Raji (cell line): ENCODE results near the gene AP4B1.

Experiments
- POLR2A ChIP-seq: IDR thresholded peaks from 2 replicates; pipeline ENCODE4 v1.6.1; 2011; ENCODE audit warnings: low read depth, low read length, control low read depth; ENCODE audit not compliant: insufficient read depth

The AP4B1 gene

DNA sequence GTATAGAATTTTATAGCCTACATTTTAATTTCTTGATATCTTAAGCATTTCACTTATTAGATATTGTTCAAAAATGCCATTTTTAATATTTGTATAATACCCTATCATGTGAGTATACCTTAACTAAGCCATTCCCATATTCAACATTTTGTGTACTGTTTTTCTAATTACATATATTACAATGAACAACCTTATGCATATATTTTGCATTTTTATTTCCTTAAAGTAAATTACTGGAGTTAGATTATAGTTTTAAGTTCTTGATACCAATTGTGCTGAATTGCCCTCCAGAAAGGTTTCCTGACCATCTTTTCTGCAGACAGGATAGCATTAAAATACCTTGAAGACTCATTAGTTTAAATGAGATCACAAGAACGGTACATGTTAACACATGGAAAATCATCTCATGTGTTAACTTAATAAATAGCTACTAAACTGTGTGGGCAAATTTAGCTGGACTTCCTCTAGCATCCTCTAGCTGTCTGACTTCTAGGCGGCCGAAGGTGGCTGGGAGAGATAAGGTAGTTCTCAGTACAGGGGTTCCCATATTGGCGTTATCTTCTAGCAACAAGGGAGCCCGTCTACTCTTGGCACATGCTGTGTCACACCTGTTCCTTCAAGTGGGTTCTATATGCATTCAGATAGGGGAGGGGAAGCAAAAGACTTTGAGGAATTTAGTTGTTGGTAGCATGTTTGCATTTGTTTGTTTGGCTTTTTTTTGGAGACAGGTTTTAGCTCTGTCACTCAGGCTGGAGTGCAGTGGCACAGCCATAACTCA lies 9.5 kb upstream of the AP4B1 start:
- TF ChIP-seq POLR2A, result no peak

DNA sequence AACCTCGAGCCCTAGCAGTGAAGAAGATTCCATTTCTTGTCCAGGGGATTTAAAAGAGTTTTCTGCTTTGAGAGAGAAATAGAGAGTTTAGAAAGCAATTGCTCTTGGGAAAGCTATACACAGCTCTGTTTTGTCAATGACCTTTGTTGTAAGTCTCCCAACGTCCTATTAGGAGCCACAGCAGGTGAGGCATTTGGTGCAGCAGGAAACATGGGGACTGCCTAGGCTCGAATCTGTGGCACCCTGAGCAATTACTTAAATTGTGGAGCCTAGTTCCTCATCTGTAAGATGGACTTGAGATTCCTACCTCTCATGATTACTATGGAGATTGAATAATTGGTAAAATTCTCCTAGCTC lies 8.7 kb upstream of the AP4B1 start:
- TF ChIP-seq POLR2A, result no peak

DNA sequence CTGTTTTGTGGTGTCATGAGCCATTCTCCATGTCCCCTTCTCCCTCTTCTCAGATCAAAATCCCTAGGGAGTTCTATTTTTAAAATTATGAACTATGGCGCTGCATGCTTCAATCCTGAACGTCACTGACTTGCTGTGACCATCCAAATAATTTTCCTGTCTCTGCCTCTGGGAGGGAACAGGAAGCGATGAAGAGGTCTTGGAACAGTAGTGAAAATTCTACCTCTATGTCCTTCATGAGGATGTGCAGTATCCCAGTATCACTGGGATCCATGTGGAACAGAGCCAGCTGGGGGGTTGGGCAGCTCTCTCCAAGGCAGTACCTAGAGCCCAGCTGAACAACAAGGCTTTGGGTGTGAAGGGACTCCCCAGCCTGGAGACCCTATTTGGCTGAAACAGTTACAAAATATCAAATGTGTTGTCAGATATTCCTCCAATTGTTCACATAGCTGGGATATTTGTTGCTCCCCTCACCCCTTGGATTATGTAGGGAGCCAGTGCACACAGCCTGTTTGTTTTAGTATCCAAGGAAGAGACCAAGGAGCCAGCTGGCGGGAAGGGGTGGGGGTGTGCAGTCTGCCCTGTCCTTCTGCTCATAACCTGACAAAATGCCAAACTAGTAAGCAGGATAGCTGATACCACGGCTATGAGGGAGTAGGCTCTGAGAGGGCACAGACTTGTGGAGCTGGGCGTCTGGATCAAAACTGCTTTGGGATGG lies 8.2 kb upstream of the AP4B1 start:
- TF ChIP-seq POLR2A, result no peak

DNA sequence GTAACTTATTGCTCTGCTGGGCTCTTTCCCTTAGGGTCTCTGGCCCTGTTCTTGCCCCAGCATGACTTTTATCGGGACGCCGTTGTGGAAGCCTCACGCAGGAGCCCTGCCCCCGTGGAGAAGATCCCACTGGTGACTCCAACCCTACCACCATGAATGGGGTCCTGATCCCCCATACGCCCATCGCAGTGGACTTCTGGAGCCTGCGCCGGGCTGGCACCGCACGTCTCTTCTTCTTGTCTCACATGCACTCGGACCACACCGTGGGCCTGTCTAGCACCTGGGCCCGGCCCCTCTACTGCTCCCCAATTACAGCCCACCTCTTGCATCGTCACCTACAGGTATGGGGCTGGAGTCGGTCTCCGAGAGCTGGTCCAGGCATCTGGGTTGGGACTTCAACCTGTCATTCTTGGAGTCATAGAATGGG lies 849 bp upstream of the AP4B1 start:
- no peak for TF ChIP-seq POLR2A

DNA sequence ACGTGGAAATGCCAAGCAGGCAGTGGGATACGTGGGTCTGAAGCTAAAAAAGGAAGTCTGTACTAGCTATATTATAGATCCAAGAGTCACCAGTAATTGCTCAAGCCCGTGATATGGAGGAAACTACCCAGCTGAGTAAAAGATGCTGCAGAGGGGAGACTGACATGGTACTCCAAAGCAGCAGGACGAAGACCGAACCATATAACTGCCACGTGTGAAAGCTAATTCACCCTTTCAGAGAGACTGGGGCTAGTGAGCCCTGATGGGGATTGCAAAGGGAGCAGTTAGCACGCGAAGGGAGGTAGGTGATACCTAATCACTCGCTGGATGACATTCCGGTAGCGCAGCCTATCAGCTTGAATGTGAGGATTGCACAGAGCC lies 316 bp downstream of the AP4B1 start:
- no peak for TF ChIP-seq POLR2A

DNA sequence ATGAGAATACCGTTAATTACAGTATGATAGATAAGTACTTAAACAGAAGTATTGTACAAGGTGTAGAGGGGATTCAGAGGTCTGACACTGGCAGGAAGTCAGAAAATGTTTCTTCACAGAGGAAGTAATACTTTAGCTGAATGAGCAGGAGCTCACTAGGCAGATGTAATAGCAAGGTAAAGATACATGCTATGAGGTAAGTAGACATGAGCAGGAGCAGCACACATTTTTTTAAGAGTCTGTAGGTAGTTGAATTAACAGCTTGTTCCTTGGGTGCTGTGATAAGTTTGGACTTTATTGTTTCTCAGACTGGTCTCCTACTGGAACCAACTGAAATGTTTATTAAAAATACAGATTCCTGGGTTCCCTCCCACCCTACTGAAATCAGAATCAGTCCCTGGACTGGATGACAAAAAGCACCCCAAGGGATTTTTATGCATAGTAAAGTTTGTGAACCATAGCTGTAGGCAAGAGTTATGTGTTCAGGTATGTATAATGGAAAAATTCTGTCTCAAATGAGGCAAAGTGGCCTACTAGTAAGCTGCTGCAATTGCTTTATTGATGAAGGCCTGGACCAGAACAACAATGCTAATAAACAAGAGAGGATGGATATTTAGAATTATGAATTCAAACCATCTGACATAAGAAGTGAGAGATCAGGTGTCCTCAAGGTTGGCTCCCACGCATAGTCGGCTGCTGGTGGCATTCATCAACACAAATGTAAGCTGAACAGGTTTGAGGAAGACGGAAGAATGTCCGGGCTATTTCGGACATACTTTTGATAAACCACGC lies 902 bp downstream of the AP4B1 start:
- no peak for TF ChIP-seq POLR2A

DNA sequence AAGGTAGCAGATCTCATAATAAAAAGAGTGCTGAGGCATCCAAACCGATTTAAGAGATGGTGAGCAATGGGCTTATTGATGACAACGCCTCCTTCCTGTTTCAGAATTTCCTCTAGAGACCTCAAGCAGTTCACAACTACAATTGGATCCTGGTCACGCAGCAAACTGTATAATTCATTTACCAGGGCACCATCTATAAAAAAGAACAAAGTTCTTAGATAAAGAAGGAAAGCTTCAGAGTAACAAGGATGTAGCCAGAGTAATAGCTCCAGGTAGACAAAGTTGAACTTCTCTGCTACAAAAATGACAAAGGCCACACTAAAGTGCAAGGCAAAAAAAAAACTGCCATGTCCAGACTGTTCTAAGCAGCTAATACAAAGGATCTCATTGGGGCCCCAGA lies 3.4 kb downstream of the AP4B1 start:
- no peak for TF ChIP-seq POLR2A

DNA sequence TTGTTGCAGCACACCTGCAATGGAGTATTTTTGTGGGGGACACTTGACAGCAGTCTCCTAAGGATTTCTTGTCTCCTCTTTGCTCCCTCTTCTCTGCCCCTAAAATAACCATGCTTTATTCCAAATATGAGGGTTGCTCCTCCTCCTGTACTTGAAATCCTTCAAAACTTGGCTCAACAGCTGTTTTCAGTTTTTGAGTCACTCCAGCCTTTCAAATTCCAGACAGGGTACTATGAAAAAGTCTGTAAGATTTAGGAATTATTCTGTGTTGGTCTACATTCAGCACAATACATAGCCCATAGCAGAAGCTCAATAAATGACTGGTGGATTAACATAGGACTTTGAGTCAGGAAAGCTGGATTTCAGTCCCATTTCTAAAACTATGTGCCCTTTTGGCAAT lies 5.5 kb downstream of the AP4B1 start:
- TF ChIP-seq POLR2A, result no peak

DNA sequence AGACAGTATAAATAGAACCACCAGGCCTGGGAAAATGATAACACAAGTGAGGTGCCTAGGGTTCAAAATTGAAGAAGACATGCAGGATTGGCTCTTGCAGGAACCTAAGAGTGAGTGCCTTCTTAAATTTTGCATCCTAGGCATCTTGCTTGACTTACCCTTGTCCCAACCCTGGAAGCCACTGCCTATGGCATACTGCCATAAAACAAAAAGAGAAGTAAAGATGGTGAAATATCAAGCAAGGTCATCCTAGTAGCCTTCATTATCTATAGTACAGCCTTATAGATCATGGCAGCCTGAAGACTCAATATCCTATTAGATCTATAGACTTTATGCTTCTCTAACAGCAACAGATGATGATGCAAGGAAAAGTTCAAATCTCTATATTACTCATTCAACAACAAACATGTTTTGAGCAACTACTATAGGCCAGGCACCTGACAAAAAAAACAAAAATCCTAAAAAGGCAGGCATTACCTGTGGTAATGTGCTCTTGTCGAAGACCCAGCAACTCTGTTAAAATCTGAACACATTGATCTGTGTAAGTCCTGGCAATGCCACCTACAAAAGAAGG lies 6.3 kb downstream of the AP4B1 start:
- no peak for TF ChIP-seq POLR2A

DNA sequence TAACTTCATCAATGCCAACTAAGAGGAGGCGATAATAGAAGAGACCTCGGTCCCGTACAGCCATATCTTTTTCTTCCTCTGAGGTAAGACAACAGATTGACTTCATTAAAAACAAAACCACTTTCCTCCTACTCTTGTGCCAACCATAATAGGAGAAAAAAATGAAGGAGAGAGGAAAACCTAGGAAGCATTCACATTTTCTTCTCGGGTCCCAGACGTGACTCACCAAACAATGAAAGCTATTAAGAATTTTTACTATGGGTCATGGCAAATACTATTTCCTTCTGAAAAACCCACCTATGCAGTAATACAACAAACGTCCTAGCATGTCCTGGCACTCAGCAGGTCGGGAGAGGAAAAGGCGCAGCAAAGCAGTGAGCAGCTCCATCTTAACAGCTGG lies 8.6 kb downstream of the AP4B1 start:
- no peak for TF ChIP-seq POLR2A

DNA sequence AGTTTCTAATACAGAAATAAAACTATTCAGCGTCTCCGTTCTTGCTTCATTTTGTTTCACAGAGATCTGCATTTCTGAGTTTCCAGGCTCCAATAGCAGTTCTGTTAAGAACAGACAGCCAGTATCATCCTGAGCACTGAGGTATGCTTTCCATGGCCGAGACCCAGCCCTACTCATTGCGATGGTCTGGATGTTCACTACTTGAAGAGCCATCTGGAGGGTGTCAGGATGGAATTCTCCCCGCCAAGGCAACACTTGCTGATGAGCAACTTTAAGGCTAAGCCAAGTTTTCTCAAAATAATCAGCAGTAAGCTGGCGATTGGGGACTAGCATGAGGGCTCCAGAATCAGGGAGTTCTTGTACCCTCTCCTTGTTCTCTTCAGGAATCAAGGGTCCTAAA lies 9.5 kb downstream of the AP4B1 start:
- TF ChIP-seq POLR2A, result no peak

DNA sequence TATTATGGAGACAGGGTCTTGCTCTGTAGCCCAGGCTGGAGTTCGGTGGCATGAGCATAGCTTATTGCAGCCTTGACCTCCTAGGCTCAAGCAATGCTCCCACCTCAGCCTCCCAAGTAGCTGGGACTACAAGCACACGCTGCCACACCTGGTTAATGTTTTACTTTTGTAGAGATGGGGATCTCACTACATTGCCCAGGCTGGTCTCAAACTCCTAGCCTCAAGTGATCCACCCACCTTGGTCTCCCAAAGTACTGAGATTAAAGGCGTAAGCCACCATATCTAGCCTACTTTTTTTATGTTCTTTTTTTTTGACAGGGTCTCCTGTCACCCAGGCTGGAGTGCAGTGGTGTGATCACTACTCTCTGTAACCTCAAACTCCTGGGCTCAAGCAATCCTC lies 11.3 kb downstream of the AP4B1 start:
- no peak for TF ChIP-seq POLR2A

DNA sequence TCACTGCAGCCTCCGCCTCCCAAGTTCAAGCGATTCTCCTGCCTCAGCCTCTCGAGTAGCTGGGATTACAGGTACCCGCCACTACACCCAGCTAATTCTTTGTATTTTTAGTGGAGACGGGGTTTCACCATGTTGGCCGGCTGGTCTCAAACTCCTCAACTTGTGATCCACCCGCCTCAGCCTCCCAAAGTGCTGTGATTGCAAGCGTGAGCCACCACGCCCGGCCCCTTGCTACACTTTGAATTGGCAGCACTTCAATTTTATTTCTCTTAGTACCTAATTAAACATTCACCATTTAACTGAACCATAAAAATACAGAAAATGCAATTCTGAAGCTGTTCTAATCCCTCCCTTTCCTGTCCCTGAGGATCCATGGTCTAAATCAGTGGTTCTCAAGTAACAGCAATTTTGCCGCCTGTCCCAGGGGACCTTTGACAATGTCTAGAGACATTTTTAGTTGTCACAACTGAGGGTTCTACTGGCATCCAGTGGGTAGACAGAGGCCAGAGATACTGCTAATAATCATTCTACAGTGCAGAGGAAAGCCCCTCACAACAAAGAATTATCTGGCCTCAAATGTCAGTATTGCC lies 12.9 kb downstream of the AP4B1 start:
- no peak for TF ChIP-seq POLR2A

DNA sequence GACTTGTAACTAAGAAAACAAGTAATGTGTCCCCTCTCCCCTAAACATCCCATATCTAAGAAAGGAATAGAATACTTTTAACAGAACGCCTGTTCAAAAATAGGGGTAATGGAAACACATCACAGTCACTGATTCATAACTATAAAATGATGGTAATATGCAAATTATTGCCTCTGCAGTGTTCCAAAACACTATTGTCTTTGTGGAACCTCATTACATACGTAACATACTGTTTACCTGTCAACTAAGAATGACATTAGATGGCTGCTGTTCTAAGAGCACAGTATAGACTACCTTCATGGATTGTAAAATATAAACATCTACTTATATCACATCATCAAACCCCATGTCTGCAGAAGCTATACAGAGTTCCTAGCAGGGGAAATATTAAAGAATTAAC lies 13.8 kb downstream of the AP4B1 start:
- TF ChIP-seq POLR2A, result no peak
